NCI-H69 (cell line): ENCODE results near the gene ADAM10.
A peak's percentile ranks its signal among the peaks of the same experiment; 100 is the strongest.

Experiments used
- DNase-seq: peaks from one replicate; lab custom pipeline; 2025; lab: John Stamatoyannopoulos, UW

The ADAM10 gene

DNA sequence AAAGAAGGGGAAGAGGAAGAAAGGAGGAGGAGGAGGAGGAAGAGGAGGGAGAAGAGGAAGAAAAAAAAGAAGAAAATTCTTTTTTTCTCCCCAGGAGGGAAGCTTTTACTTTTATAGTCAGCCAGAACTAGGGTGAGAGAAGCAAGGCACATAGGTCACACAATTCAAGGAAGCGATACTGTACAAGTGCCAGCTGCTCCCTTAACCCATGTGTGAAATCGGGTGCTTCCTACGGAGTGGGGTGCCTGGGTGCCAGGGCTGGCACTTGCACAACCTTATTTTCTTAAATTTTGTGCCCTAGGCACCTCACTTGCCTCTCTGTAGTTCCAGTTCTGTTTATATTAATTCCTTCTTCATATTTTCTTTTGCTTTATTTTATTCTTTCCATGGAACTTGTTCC lies 167.3 kb downstream of the ADAM10 start:
- DNase-seq: no peak

GRCh38 chr15:58576657-58577056 lies 172.8 kb downstream of the ADAM10 start:
- DNase-seq: no peak

- no peak for DNase-seq
Observed at GRCh38 chr15:58575045-58575786, 174.3 kb downstream of the ADAM10 start.

DNA sequence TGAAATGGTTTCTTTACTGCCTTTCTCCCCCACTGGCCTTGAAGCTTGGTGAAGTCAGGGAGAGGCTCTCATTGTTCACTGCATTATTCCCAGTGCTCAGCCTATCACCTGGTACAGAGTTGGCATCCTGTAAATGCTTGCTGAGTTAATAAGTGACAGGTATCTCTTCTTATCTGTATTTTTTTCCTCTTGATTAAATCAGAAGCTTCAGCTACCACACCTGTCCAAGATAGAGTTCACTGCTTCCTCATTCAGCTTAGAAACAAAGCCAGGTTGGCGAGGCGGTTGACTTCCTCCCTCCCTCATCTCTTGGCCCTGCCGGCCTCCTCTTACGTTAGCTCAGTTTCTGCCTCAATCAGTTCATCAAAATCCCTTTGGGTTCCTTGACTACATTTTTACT lies 174.9 kb downstream of the ADAM10 start:
- DNase-seq: no peak

DNA sequence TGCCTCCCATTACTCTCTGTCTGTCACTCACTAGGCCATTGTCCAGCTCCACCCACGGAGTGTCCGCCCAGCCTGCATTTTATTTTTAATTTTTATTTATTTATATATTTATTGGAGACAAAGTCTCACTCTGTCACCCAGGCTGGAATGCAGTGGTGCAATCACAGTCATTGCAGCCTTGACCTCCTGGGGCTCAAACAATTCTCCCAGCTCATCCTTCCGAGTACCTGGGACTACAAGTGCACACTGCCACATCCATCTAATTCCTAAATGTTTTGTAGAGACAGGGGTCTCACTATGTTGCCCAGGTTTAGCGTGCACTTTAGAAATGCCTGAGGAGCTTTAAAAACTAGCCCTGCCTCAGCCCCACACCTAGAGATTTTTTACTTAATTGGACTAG lies 176.2 kb downstream of the ADAM10 start:
- DNase-seq: no peak

- no peak for DNase-seq
Observed at GRCh38 chr15:58572521-58572920, 177.0 kb downstream of the ADAM10 start.

DNA sequence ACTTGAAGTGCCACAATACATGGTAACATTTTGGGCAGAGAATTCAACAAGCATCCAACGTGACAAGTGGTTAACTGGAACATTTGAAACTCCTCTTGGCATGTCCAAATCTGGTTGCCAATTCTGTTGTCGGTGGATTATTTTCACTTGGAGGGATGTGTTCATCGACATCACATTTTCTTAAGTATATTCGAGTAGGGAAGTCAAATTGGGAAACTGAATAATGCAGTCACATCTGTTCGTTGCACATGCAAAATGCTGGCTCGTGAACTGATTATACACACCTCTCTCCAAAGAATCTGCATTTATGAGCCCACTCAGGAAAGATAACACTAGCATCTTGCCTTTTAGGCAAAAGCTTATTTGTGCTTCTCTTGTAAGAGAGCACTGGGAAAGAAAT lies 178.0 kb downstream of the ADAM10 start:
- no peak for DNase-seq

DNA sequence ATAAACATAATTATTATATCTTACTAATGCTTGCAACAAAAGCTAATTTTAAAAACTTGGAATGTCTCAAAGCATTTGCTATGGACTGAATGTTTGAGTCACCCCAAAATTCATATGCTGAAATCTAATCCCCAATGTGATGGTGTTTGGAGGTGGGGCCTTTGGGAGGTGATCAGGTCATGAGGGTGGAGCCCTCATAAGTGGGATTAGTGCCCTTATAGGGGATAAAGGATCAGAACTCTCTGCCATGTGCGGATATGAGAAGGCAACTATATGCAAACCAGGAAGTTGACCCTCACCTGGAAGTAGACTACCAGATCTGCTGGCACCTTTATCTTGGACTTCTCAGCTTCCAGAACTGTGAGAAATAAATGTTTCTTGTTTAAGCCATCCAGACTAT lies 180.1 kb downstream of the ADAM10 start:
- DNase-seq: no peak

DNA sequence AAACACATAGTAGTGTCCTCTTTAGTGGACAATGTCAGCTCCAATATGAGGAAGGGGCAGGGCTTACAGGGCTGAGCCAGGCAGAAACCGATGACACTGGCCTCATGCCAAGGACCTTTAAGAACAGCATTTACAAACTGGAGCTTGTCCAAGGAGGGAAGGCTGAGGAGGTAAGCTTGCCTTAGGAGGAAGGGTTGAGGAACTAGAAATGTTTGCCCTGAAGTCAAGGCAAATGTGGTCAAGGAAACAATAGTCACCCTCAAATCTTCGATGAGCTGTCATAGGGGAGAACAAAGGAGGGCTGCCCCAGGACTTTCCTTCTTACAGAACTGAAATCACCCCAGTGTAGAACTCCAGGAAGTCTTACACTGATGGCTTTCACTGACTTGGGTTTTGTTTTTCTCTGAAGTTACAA lies 181.3 kb downstream of the ADAM10 start:
- peak; percentile 83 for DNase-seq

GRCh38 chr15:58566029-58566428 lies 183.5 kb downstream of the ADAM10 start:
- no peak for DNase-seq

GRCh38 chr15:58565619-58566018 lies 183.9 kb downstream of the ADAM10 start:
- DNase-seq: no peak

DNA sequence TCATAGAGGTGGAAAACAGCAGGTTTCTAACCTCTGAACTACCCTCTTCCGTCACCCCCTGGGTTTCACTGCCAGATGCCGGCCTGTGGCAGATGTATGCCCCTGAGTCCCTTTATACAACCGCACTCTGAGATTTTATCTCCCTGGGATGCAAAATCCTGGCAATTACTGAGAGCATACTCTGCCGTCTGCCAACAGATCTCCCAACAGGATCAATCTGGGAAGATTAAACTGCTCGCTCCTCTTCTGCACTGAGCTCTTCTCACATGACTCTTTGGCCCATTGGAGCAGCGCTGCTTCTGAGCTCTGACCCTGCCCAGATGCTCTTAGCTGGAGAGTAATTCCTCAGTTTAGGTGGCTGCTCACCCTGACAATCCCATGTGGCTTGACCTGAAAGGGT lies 184.5 kb downstream of the ADAM10 start:
- DNase-seq: peak; percentile 88

DNA sequence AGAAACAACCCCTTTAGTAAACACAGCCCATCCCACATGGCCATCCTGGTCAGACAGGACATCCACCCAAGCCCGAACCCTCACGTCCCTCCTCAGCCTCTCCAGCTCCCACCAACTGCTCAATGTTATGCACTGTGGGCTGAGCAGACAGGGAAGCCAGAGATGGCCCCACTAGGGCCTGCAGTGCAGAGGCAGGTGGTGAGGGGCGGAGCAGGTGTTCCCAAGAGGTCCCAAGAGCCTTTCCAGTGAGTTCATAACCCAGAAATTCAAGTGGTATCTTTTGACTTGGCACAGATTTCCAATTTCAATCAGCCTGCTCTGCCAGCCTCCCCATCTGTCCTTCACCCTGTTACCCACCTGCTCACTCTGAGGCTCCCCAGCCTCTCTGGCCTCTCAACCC lies 187.4 kb downstream of the ADAM10 start:
- peak; percentile 92 for DNase-seq

DNA sequence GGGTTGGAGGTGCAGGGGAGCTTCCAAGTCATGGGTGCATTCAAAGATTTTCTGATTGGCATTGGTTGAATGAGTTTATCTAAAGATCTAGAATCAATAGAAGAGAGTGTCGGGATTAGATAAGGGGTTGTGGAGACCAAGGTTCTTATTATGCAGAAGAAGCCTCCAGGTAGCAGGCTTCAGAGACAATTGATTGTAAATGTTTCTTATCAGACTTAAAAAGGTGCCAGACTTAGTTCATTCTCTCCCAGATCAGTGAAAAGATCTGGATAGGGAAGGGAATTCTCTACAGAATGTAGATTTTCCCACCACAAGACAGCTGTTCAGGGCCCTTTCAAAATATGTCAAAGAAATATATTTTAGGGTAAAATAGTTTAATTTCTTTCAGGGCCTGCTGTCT lies 188.2 kb downstream of the ADAM10 start:
- no peak for DNase-seq

GRCh38 chr15:58559904-58560588 lies 189.5 kb downstream of the ADAM10 start:
- peak; percentile 14 for DNase-seq

DNA sequence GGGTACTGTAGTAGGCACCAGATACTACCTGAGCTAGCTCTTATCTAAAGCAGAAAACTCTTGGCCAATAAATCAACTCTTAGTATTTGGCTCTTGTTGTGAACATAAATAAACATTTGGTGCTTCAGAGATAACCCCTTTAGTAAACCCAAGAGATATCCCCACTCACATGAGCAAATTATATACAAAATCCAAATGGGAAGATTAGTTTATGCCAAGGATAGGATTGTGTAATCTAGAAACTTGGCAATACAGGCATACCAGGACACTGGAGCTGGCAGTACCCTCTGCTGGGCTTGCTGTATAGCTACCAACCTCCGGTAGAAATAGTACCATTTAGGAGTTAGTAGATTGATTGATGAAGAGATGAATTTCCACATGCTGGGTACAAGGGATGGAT lies 190.7 kb downstream of the ADAM10 start:
- no peak for DNase-seq

- no peak for DNase-seq
Observed at GRCh38 chr15:58556541-58556940, 193.0 kb downstream of the ADAM10 start.

DNA sequence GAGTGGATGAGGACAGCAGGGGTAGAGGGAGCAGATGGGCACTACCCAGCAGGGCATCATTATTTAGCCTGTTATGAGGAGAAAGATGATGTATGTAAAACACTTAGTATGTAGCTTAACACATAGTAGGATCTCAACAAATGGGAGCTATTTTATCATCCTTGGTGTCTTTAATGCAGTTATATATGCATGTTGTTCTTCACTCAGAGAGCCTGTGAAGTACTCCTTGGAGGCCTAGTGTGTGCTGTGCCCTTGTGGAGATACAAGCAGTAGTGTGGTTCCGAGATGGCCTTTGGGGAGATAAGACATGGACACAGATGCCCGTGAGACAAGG lies 193.5 kb downstream of the ADAM10 start:
- no peak for DNase-seq

GRCh38 chr15:58555162-58556027 lies 194.1 kb downstream of the ADAM10 start:
- DNase-seq: peak; percentile 83

- no peak for DNase-seq
Observed at GRCh38 chr15:58554758-58555157, 194.7 kb downstream of the ADAM10 start.

GRCh38 chr15:58553365-58553918 lies 196.1 kb downstream of the ADAM10 start:
- no peak for DNase-seq

DNA sequence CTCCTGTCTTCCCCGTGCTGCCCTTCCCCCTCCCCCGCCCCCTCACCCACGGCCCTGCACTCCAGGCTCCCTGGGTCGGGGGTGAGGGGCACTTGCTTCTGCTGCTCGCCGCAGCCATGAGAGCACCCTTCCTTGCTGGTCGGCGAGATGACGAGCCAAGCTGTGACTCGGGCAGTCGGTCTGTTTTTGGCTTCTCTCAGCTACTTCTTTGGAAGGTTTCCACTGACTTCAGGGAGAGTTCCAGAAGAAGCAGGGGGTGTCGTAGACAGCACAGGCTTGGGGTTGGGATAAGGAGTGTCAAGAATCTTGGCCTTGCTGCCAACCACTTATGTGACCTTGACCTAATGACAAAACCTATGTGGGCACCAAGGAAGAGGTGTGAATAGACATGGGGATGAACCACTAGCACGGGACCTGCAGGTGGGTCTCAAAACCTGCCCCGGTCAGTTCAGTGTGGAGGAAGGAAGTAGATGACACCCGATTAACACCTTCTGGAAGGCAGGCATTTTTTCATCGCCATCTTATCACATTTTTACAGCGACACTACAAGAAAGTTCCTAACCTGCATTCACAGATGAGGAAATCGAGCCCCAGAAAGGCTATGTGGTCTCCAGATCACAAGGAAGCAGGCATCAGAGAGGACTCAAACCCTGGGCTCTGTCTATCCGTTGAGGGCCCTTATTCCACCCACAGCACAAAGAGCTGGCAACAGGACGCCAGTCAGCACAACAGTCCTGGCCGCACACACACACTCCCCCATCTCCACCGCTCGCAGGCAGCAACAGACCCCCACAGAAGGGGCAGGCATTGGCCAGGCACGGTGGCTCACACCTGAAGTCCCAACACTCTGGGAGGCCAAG lies 196.8 kb downstream of the ADAM10 start:
- DNase-seq: no peak
